H1 (cell line): ENCODE measurements around the gene COL8A2. TPM values are rescaled to one million over a fixed set of nuclear protein-coding genes. Genes with fewer than 3 reads are reported as not detected.

Experiments used
- CTCF ChIA-PET: fragments of 300-600 bp; sonication (Branson Sonifier 250); formaldehyde crosslinking; loops from one replicate; lab custom pipeline; 2021; ENCODE audit not compliant: partially characterized antibody; lab: Charles Lee
- POLR2A ChIA-PET: fragments of 300-600 bp; sonication (Branson Sonifier 250); formaldehyde crosslinking; loops from one replicate; lab custom pipeline; 2021; ENCODE audit warnings: inconsistent platforms; ENCODE audit not compliant: partially characterized antibody; lab: Charles Lee
- DNase-seq, 2 experiments: peaks; one replicate each; pipeline versions ENCODE4 v3.0.0 to v3.0.0-alpha.2; 2010 to 2022; ENCODE audit warnings: low spot score in 2 of 2, low read depth in 1 of 2, mixed read lengths in 1 of 2
- FAIRE-seq: peaks from 2 replicates; lab custom pipeline; 2011; peaks lifted over from hg19 to GRCh38; lab: Jason Lieb, UNC
- H2AFZ ChIP-seq: 2 replicates; pipeline ENCODE4 v1.8.1; 2012; ENCODE audit warnings: low read length, inconsistent platforms
- H2AK5ac ChIP-seq: 2 replicates; pipeline ENCODE4 v1.6.1; 2013; ENCODE audit warnings: low read depth, low read length
- H2BK120ac ChIP-seq: replicated peaks from 2 replicates; pipeline ENCODE3; 2013; ENCODE audit warnings: low read depth, low read length, inconsistent platforms
- H2BK12ac ChIP-seq: 2 replicates; pipeline ENCODE4 v1.6.1; 2013; ENCODE audit warnings: low read depth, low read length
- H2BK15ac ChIP-seq: 2 replicates; pipeline ENCODE4 v1.6.1; 2013; ENCODE audit warnings: low read length
- H2BK20ac ChIP-seq: 2 replicates; pipeline ENCODE4 v1.6.1; 2013; ENCODE audit warnings: low read length
- H2BK5ac ChIP-seq: 2 replicates; pipeline ENCODE4 v1.6.1; 2013; ENCODE audit warnings: low read depth, low read length
- H3K14ac ChIP-seq: 2 replicates; pipeline ENCODE4 v1.6.1; 2013; ENCODE audit warnings: inconsistent platforms; ENCODE audit not compliant: insufficient read length
- H3K18ac ChIP-seq: 2 replicates; pipeline ENCODE4 v1.6.1; 2013; ENCODE audit warnings: low read length; ENCODE audit errors: extremely low read depth
- H3K23ac ChIP-seq: 2 replicates; pipeline ENCODE4 v1.6.1; 2013; ENCODE audit warnings: inconsistent platforms; ENCODE audit not compliant: insufficient read length
- H3K23me2 ChIP-seq: 2 replicates; pipeline ENCODE4 v1.6.1; 2013; ENCODE audit warnings: low read depth, low read length
- H3K27ac ChIP-seq: 2 replicates; pipeline ENCODE4 v1.6.1; 2011; ENCODE audit warnings: low read depth, low read length, inconsistent platforms
- H3K27me3 ChIP-seq, 4 experiments: replicated peaks in 1 of 4; 1 replicate in 1 of 4; 2 replicates in 3 of 4; pipeline versions ENCODE4 v1.6.1 to v1.8.1; 2011 to 2013; ENCODE audit warnings: low read length in 3 of 4, mild to moderate bottlenecking in 3 of 4, inconsistent platforms in 2 of 4, mixed read lengths in 2 of 4, moderate library complexity in 1 of 4; ENCODE audit not compliant: control insufficient read depth in 3 of 4, insufficient read depth in 3 of 4; ENCODE audit errors: extremely low read depth in 1 of 4
- H3K36me3 ChIP-seq, 4 experiments: 2 replicates each; pipeline versions ENCODE4 v1.6.1 to v1.8.1; 2011 to 2013; ENCODE audit warnings: mild to moderate bottlenecking in 4 of 4, low read length in 3 of 4, moderate library complexity in 2 of 4, control low read depth in 1 of 4, inconsistent platforms in 1 of 4; ENCODE audit not compliant: insufficient read depth in 4 of 4, control insufficient read depth in 2 of 4
- H3K4ac ChIP-seq: replicated peaks from 2 replicates; pipeline ENCODE3; 2013; ENCODE audit warnings: low read length, low read depth, mixed read lengths, inconsistent platforms; ENCODE audit not compliant: insufficient read length
- H3K4me1 ChIP-seq, 4 experiments: replicated peaks in 1 of 4; 1 replicate in 1 of 4; 2 replicates in 3 of 4; pipeline versions ENCODE4 v1.6.1 to v1.8.1; 2011 to 2013; ENCODE audit warnings: low read length in 3 of 4, inconsistent platforms in 2 of 4, mixed read lengths in 1 of 4; ENCODE audit not compliant: insufficient read depth in 4 of 4, control insufficient read depth in 3 of 4
- H3K4me2 ChIP-seq, 2 experiments: 2 replicates each; pipeline versions ENCODE4 v1.6.1 to v1.8.1; 2011 to 2013; ENCODE audit warnings: low read depth in 2 of 2, low read length in 2 of 2, control low read depth in 1 of 2, inconsistent platforms in 1 of 2, mild to moderate bottlenecking in 1 of 2; ENCODE audit not compliant: insufficient read depth in 1 of 2
- H3K4me3 ChIP-seq, 4 experiments: fragments of 200-600, 300-600 bp in 1 of 4; sonication (generic), shearing (Covaris generic), sonication (Bioruptor Twin) in 1 of 4; 2 replicates each; pipeline versions ENCODE4 v1.5.1 to v1.8.1; 2011 to 2016; ENCODE audit warnings: low read length in 4 of 4, low read depth in 3 of 4, control low read depth in 2 of 4, inconsistent platforms in 2 of 4, mild to moderate bottlenecking in 2 of 4, mixed read lengths in 1 of 4, moderate library complexity in 1 of 4; ENCODE audit not compliant: insufficient read depth in 2 of 4; ENCODE audit errors: extremely low read depth in 1 of 4
- H3K56ac ChIP-seq: replicated peaks from 2 replicates; pipeline ENCODE3; 2013; ENCODE audit warnings: low read depth, mild to moderate bottlenecking, mixed read lengths, low read length, inconsistent platforms; ENCODE audit not compliant: insufficient read length
- H3K79me1 ChIP-seq: 2 replicates; pipeline ENCODE4 v1.6.1; 2013; ENCODE audit warnings: low read depth, low read length, control low read depth
- H3K79me2 ChIP-seq, 2 experiments: 2 replicates each; pipeline versions ENCODE4 v1.6.1 to v1.8.1; 2012 to 2013; ENCODE audit warnings: low read length in 2 of 2, mild to moderate bottlenecking in 2 of 2, inconsistent platforms in 1 of 2; ENCODE audit not compliant: insufficient read depth in 2 of 2, control insufficient read depth in 1 of 2
- H3K9ac ChIP-seq, 4 experiments: replicated peaks in 1 of 4; 1 replicate in 1 of 4; 2 replicates in 3 of 4; pipeline versions ENCODE4 v1.6.1 to v1.8.1; 2011 to 2013; ENCODE audit warnings: low read depth in 3 of 4, low read length in 3 of 4, control low read depth in 2 of 4, mild to moderate bottlenecking in 2 of 4, moderate library complexity in 2 of 4, inconsistent platforms in 1 of 4; ENCODE audit errors: extremely low read depth in 1 of 4
- H3K9me3 ChIP-seq, 2 experiments: 2 replicates each; pipeline versions ENCODE4 v1.6.1 to v1.8.1; 2012 to 2013; ENCODE audit warnings: mild to moderate bottlenecking in 2 of 2, moderate library complexity in 2 of 2, control low read depth in 1 of 2, inconsistent platforms in 1 of 2, low read depth in 1 of 2, low read length in 1 of 2, mixed read lengths in 1 of 2; ENCODE audit not compliant: insufficient read depth in 2 of 2
- H4K20me1 ChIP-seq, 2 experiments: replicated peaks in 1 of 2; 2 replicates each; pipeline versions ENCODE3 to v1.8.1; 2011 to 2013; ENCODE audit warnings: inconsistent platforms in 2 of 2, low read length in 2 of 2, mild to moderate bottlenecking in 1 of 2; ENCODE audit not compliant: insufficient read depth in 2 of 2, control insufficient read depth in 1 of 2
- H4K5ac ChIP-seq: 2 replicates; pipeline ENCODE4 v1.6.1; 2013; ENCODE audit warnings: low read length, low read depth, mixed read lengths, inconsistent platforms; ENCODE audit not compliant: insufficient read length
- H4K8ac ChIP-seq: 2 replicates; pipeline ENCODE4 v1.8.0; 2013; ENCODE audit warnings: mild to moderate bottlenecking, moderate library complexity, low read length, inconsistent platforms; ENCODE audit not compliant: insufficient read depth; ENCODE audit errors: extremely low read depth
- H4K91ac ChIP-seq: replicated peaks from 2 replicates; pipeline ENCODE3; 2013; ENCODE audit warnings: low read length, mixed read lengths, inconsistent platforms; ENCODE audit not compliant: insufficient read length
- POLR2A ChIP-seq, 2 experiments: IDR thresholded peaks; 1 replicate in 1 of 2; 2 replicates in 1 of 2; pipeline ENCODE4 v1.6.1; 2011; ENCODE audit warnings: low read depth in 2 of 2, low read length in 2 of 2, mild to moderate bottlenecking in 2 of 2; ENCODE audit errors: control extremely low read depth in 1 of 2
- WGBS, 2 experiments: shearing (Covaris generic) in 1 of 2; methylation state at CpG; one replicate each; pipeline versions ENCODE4 v1.1.6 to v1.1.7; 2013 to 2015; ENCODE audit warnings: low lambda C conversion rate in 2 of 2, mixed read lengths in 2 of 2, inconsistent platforms in 1 of 2, low coverage in 1 of 2, missing lambda C conversion rate in 1 of 2; ENCODE audit not compliant: insufficient replicate concordance in 2 of 2, insufficient coverage in 1 of 2, insufficient read length in 1 of 2; ENCODE audit errors: extremely low coverage in 1 of 2, missing lambda C conversion rate in 1 of 2; 5-methylcytosine and 5-hydroxymethylcytosine counted together
- polyA plus RNA-seq, 7 experiments: library from polyadenylated mRNA; depleted of rRNA in 3 of 7; stranded (reverse) in 5 of 7; unstranded in 2 of 7; fragments of >200 nt in 5 of 7; fragments of 200-250 nt in 2 of 7; gene quantifications; 1 replicate in 5 of 7; 2 replicates in 1 of 7; 4 replicates in 1 of 7; pipeline versions ENCODE4 v1.2.1 to v1.2.3, GENCODE V29; 2011 to 2013; ENCODE audit warnings: missing spikeins in 2 of 7, mixed read lengths in 2 of 7
- total RNA-seq: library from RNA; stranded (reverse); fragmentation: NEBNext Ultra II Directional; extraction: Animal tissue kit (Norgen Biotek cat#: 25700); gene quantifications from 2 replicates; pipeline ENCODE4 v1.2.1, GENCODE V29; 2021

The COL8A2 gene
- total and polyA plus RNA-seq, 2 of the 8 experiments (the other 6 are each of a cell fraction or from before 2014, with no cell fraction given), result 2.1 to 2.8 TPM

- no peak overlapping the region for H2AFZ ChIP-seq
- no peak overlapping the region; a peak in 1 of 7 replicates for H3K9ac ChIP-seq
- CTCF ChIA-PET, result interaction anchor here (0.7 to 32.6 kb wide), 4 partner anchors 12 to 304 kb away, joined by 3 to 738 read pairs (median 3); no protein-coding TSS in a partner anchor
- WGBS, 2 experiments, result 90% methylated on average over 4 of the region's 4 CpGs; no CpG with 5 or more reads in 1 of the 2 experiments
- H4K5ac ChIP-seq, result no peak overlapping the region
- peaks cover 0 to 11% (median 9%) of the 10 kb centered on the region in 4 experiments; a peak in 5 of 7 replicates for H3K4me1 ChIP-seq
- no peak overlapping the region for H3K56ac ChIP-seq
- H2AK5ac ChIP-seq, result no peak overlapping the region
- no peak overlapping the region for H4K91ac ChIP-seq
- H4K8ac ChIP-seq, result no peak overlapping the region
- H3K4me3 ChIP-seq, result no peak overlapping the region
- peaks cover 0 to 15% of the 10 kb centered on the region in 2 experiments; a peak in 2 of 4 replicates for H3K79me2 ChIP-seq
- H3K36me3 ChIP-seq, result peaks cover 23 to 38% (median 33%) of the 10 kb centered on the region in 4 experiments
- no peak overlapping the region for H3K14ac ChIP-seq
- no peak overlapping the region for H2BK12ac ChIP-seq
- peaks cover 7% of the 10 kb centered on the region; the same call in 1 of the 2 replicates for H3K23me2 ChIP-seq
- POLR2A ChIA-PET, result interaction anchor here (1.1 kb wide), 1 partner anchor 58 kb away, joined by 5 read pairs; the partner anchor contains the start of gene TRAPPC3
- H2BK120ac ChIP-seq, result no peak overlapping the region
- H2BK5ac ChIP-seq, result no peak overlapping the region
- no peak overlapping the region for H2BK15ac ChIP-seq
- FAIRE-seq, result no peak
- no peak overlapping the region for H2BK20ac ChIP-seq
- no peaks in the 10 kb centered on the region for H3K9me3 ChIP-seq
- no peaks in the 10 kb centered on the region for H3K27me3 ChIP-seq
- H3K4ac ChIP-seq, result no peak overlapping the region
- H4K20me1 ChIP-seq, result peaks cover 0 to 10% of the 10 kb centered on the region in 2 experiments
- no peak for DNase-seq
- H3K23ac ChIP-seq, result no peak overlapping the region
- no peak overlapping the region for H3K4me2 ChIP-seq
- peaks cover 5% of the 10 kb centered on the region; the same call in 1 of the 2 replicates for H3K79me1 ChIP-seq
- no peak overlapping the region for H3K18ac ChIP-seq
- H3K27ac ChIP-seq, result no peak overlapping the region
- TF ChIP-seq POLR2A (IDR thresholded peaks at IDR 0.05; ENCODE audit: control extremely low read depth in 1 of 2, low read depth in 2 of 2, low read length in 2 of 2), result no peak
Measured at GRCh38 chr1:36091141-36091540, 33.9 kb downstream of the COL8A2 start.
